Measurements from ENCODE around the gene DNMT1. TPM values are rescaled to one million over a fixed set of nuclear protein-coding genes. Genes with fewer than 3 reads are reported as not detected.

DNMT1 gene
- total RNA-seq, 1 experiment from 2014 or later, result 144 TPM

DNA sequence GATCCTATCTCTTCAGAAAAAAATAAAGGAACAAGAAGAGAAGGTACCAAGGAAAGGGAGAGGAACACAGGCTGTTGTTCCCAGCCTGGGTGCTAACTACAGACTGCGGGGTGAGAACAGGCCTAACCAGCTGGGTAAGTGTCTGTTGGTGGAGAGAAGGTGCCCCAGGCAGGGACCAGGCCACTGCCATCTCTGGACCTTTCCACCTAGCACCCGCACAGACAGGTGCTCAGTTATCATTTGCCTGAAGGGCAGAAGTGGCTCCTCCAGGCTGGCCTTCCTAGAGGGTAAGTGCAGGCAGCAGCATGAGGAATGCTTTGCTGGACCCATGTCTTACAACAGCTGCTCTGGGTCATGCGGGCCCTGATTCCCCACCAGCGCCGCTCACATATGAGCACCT is 10.1 kb downstream of the DNMT1 start:
- ChIA-PET CTCF (interaction anchor here (0.6 kb wide), 1 partner anchor 35 kb away, joined by 11 read pairs; no protein-coding TSS in a partner anchor), POLR2A (no interaction called here)
- peak overlapping the region; percentile 40 for H3K27ac Mint-ChIP-seq (ENCODE audit: unreplicated experiment)
- no TSS peak for BruUV-seq (replicated peaks)
- H3K36me3 Mint-ChIP-seq (ENCODE audit: insufficient read depth, unreplicated experiment), result peaks cover 49% of the 10 kb centered on the region
- no peaks in the 10 kb centered on the region for H3K27me3 ChIP-seq (replicated peaks; ENCODE audit: control insufficient read depth, insufficient read depth, low read length)
- intact Hi-C loops (cut with micrococcal nuclease; ENCODE audit: unreplicated experiment), result no loop called here
- H3K4me1 ChIP-seq, result no peaks in the 10 kb centered on the region
- no peaks in the 10 kb centered on the region for H3K27me3 Mint-ChIP-seq (ENCODE audit: insufficient read depth, unreplicated experiment)
- no peaks in the 10 kb centered on the region for H3K9me3 ChIP-seq
- DNase-seq, result peak; percentile 32 to 67
- H3K9me3 Mint-ChIP-seq (ENCODE audit: unreplicated experiment), result no peaks in the 10 kb centered on the region
- no peaks in the 10 kb centered on the region for H3K4me1 Mint-ChIP-seq (ENCODE audit: low read depth, unreplicated experiment)
- H3K4me3 ChIP-seq (ENCODE audit: low read depth, low read length), result no peak overlapping the region
- TF ChIP-seq, protein P1, sequence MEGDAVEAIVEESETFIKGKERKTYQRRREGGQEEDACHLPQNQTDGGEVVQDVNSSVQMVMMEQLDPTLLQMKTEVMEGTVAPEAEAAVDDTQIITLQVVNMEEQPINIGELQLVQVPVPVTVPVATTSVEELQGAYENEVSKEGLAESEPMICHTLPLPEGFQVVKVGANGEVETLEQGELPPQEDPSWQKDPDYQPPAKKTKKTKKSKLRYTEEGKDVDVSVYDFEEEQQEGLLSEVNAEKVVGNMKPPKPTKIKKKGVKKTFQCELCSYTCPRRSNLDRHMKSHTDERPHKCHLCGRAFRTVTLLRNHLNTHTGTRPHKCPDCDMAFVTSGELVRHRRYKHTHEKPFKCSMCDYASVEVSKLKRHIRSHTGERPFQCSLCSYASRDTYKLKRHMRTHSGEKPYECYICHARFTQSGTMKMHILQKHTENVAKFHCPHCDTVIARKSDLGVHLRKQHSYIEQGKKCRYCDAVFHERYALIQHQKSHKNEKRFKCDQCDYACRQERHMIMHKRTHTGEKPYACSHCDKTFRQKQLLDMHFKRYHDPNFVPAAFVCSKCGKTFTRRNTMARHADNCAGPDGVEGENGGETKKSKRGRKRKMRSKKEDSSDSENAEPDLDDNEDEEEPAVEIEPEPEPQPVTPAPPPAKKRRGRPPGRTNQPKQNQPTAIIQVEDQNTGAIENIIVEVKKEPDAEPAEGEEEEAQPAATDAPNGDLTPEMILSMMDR (IDR thresholded peaks at IDR 0.05; ENCODE audit: insufficient read depth in 1 of 2, low read depth in 1 of 2, low read length in 1 of 2, severe bottlenecking in 1 of 2, unreplicated experiment in 1 of 2), result no peak
- no peaks in the 10 kb centered on the region for H3K36me3 ChIP-seq (ENCODE audit: control insufficient read depth, insufficient read depth, low read length)
- no peak overlapping the region for H3K4me3 Mint-ChIP-seq (ENCODE audit: unreplicated experiment)

DNA sequence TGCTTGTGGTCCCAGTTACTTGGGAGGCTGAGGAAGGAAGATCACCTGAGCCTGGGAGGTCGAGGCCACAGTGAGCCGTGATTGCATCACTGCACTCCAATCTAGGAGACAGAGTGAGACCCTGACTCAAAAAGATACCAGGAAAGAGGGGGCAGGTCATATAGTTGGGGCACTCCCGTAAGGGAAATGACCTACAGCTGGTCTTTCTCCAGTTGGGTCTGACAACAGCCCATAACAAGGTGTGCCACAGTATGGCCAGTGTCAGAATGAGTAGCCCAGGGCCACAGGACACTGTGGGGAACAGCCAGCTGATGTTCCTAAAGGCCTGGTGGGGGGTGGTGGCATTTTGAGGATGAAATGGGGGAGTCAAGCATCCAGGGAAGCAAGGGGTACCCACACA is 10.8 kb downstream of the DNMT1 start:
- peak overlapping the region; percentile 40 for H3K27ac Mint-ChIP-seq (ENCODE audit: unreplicated experiment)
- H3K9me3 Mint-ChIP-seq (ENCODE audit: unreplicated experiment), result no peaks in the 10 kb centered on the region

DNA sequence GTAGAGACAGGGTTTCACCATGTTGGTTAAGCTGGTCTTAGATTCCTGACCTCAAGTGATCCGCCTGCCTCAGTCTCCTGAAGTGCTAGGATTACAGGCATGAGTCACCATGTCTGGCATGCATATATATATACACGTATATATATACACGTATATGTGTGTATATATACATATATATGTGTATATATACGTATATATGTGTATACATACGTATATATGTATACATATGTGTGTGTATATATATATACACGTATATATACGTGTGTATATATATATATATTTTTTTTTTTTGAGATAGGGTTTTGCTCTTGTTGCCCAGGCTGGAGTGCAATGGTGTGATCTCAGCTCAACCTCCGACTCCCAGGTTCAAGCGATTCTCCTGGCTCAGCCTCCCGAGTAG is 11.9 kb downstream of the DNMT1 start:
- no peak for DNase-seq
- BruUV-seq (replicated peaks), result no TSS peak
- H3K4me1 Mint-ChIP-seq (ENCODE audit: low read depth, unreplicated experiment), result no peaks in the 10 kb centered on the region
- intact Hi-C loops (cut with micrococcal nuclease; ENCODE audit: unreplicated experiment), result no loop called here
- no peaks in the 10 kb centered on the region for H3K27me3 Mint-ChIP-seq (ENCODE audit: insufficient read depth, unreplicated experiment)
- CTCF ChIA-PET, result no interaction called here
- H3K9me3 Mint-ChIP-seq (ENCODE audit: unreplicated experiment), result no peaks in the 10 kb centered on the region
- TF ChIP-seq, protein P1 (IDR thresholded peaks at IDR 0.05; ENCODE audit: insufficient read depth in 1 of 2, low read depth in 1 of 2, low read length in 1 of 2, severe bottlenecking in 1 of 2, unreplicated experiment in 1 of 2), result no peak
- H3K36me3 ChIP-seq (ENCODE audit: control insufficient read depth, insufficient read depth, low read length), result no peaks in the 10 kb centered on the region
- H3K4me1 ChIP-seq, result no peaks in the 10 kb centered on the region
- peaks cover 60% of the 10 kb centered on the region for H3K36me3 Mint-ChIP-seq (ENCODE audit: insufficient read depth, unreplicated experiment)
- H3K27me3 ChIP-seq (replicated peaks; ENCODE audit: control insufficient read depth, insufficient read depth, low read length), result no peaks in the 10 kb centered on the region
- H3K4me3 ChIP-seq (ENCODE audit: low read depth, low read length), result no peak overlapping the region
- no peak overlapping the region for H3K4me3 Mint-ChIP-seq (ENCODE audit: unreplicated experiment)
- POLR2A ChIA-PET, result no interaction called here
- H3K9me3 ChIP-seq, result no peaks in the 10 kb centered on the region
- H3K27ac Mint-ChIP-seq (ENCODE audit: unreplicated experiment), result no peak overlapping the region

More for the DNA sequence above, 10.8 kb downstream of the DNMT1 start:
- H3K36me3 Mint-ChIP-seq (ENCODE audit: insufficient read depth, unreplicated experiment), result peaks cover 54% of the 10 kb centered on the region
- intact Hi-C loops (cut with micrococcal nuclease; ENCODE audit: unreplicated experiment), result no loop called here
- Histone ChIP-seq H3K4me3 (ENCODE audit: low read depth, low read length) (no peak overlapping the region), H3K4me1 (no peaks in the 10 kb centered on the region), H3K27me3 (replicated peaks; ENCODE audit: control insufficient read depth, insufficient read depth, low read length) (no peaks in the 10 kb centered on the region), H3K9me3 (no peaks in the 10 kb centered on the region), H3K36me3 (ENCODE audit: control insufficient read depth, insufficient read depth, low read length) (no peaks in the 10 kb centered on the region)
- TF ChIP-seq, protein P1 (IDR thresholded peaks at IDR 0.05; ENCODE audit: insufficient read depth in 1 of 2, low read depth in 1 of 2, low read length in 1 of 2, severe bottlenecking in 1 of 2, unreplicated experiment in 1 of 2), result no peak
- POLR2A ChIA-PET, result no interaction called here
- no peaks in the 10 kb centered on the region for H3K27me3 Mint-ChIP-seq (ENCODE audit: insufficient read depth, unreplicated experiment)
- CTCF ChIA-PET, result no interaction called here
- no TSS peak for BruUV-seq (replicated peaks)
- no peak for DNase-seq
- H3K4me1 Mint-ChIP-seq (ENCODE audit: low read depth, unreplicated experiment), result no peaks in the 10 kb centered on the region
- H3K4me3 Mint-ChIP-seq (ENCODE audit: unreplicated experiment), result no peak overlapping the region

All from Caco-2 (cell line).